ENCODE data around the gene CEMIP. TPM values are rescaled to one million over a fixed set of nuclear protein-coding genes. Genes with fewer than 3 reads are reported as not detected.

Gene CEMIP
- total and polyA plus RNA-seq, 2 of the 13 experiments (the other 11 are each of a cell fraction or from before 2014, with no cell fraction given) = 4.3 to 28.5 TPM

DNA sequence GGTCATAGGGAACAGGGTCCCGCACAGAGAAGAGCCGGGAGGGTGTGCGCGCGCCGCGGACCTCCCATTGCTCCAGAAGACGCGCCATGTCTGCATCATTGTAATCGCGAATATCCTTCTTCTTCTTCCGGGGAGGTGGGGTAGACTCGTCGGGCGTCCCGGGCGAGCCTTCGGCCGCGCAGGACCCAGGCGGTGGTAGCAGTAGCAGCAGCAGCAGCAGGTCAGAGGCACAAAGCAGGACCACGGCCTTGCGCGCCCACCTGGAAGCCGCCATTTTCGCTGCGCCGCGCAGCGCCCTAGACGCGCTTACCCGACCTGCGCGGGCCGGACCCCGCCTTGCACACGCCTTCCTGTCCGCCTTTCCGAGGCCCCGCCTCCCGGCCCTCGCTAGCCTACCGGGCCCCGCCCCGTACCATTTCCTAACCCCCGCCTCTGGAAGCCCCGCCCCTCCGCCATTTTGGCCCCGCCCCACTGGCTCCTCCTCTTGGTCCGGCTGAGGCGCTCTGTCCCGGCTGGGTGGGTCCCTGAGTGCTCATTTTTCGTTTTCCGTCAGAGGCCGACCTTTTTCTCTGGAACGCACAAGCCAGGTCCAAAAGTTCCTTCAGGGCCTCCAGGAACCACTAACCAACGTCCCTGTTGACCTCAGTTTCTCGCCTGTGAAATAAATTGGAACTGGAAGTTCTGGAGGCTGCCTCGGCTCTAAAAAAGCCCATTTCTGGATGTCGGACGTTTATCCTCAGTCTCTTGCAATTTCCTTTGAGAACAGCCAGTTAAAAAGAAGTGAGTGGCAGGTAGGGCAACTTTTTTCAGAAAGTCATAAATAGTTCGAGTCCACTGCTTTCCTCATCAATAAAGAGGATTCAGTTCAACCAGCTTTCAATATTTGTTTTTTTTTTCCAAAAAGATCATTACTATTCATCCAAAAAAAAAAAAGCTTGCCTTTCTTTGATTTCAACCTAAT, 210.6 kb downstream of the CEMIP start, which contains the start of gene MESD (continued):
- TF ChIP-seq ZBTB2 (CRISPR knock-in tag; IDR thresholded peaks at IDR 0.05; ENCODE audit: low read depth) = no peak
- no peak for TF ChIP-seq CHD4 (IDR thresholded peaks at IDR 0.05; ENCODE audit: borderline replicate concordance, low read length)
- peak; percentile 78; the same call in 1 of the 2 replicates for TF ChIP-seq ZNF274 (CRISPR knock-in tag; IDR thresholded peaks at IDR 0.05)
- TF ChIP-seq SMARCE1 (IDR thresholded peaks at IDR 0.05; ENCODE audit: borderline replicate concordance) = no peak
- TF ChIP-seq EZH2 (conservative IDR thresholded peaks at IDR 0.05; ENCODE audit: low read depth, low read length) = no peak
- no peak for TF ChIP-seq SAFB2 (CRISPR knock-in tag; IDR thresholded peaks at IDR 0.05; ENCODE audit: borderline replicate concordance, low read depth)
- peak; percentile 91 for TF ChIP-seq SP4 (CRISPR knock-in tag; IDR thresholded peaks at IDR 0.05)
- TF ChIP-seq ZNF546 (CRISPR knock-in tag; conservative IDR thresholded peaks at IDR 0.05) = no peak
- peak; percentile 93 for TF ChIP-seq ZFX (CRISPR knock-in tag; IDR thresholded peaks at IDR 0.05; ENCODE audit: low read depth)
- peak; percentile 80; the same call in 1 of the 2 replicates for TF ChIP-seq ZNF547 (CRISPR knock-in tag; IDR thresholded peaks at IDR 0.05)
- TF ChIP-seq ZNF652 (CRISPR knock-in tag; IDR thresholded peaks at IDR 0.05; ENCODE audit: borderline replicate concordance, low read depth) = no peak
- TF ChIP-seq ZNF556 (CRISPR knock-in tag; IDR thresholded peaks at IDR 0.05; ENCODE audit: borderline replicate concordance) = peak; percentile 26; the same call in 1 of the 2 replicates
- no peak; the same call in 1 of the 2 replicates for TF ChIP-seq ZBTB21 (CRISPR knock-in tag; IDR thresholded peaks at IDR 0.05)
- TF ChIP-seq, protein P1, sequence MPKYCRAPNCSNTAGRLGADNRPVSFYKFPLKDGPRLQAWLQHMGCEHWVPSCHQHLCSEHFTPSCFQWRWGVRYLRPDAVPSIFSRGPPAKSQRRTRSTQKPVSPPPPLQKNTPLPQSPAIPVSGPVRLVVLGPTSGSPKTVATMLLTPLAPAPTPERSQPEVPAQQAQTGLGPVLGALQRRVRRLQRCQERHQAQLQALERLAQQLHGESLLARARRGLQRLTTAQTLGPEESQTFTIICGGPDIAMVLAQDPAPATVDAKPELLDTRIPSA (CRISPR knock-in tag; IDR thresholded peaks at IDR 0.05; ENCODE audit: borderline replicate concordance) = no peak
- TF ChIP-seq REL (CRISPR knock-in tag; conservative IDR thresholded peaks at IDR 0.05) = no peak
- TF ChIP-seq, protein P2, sequence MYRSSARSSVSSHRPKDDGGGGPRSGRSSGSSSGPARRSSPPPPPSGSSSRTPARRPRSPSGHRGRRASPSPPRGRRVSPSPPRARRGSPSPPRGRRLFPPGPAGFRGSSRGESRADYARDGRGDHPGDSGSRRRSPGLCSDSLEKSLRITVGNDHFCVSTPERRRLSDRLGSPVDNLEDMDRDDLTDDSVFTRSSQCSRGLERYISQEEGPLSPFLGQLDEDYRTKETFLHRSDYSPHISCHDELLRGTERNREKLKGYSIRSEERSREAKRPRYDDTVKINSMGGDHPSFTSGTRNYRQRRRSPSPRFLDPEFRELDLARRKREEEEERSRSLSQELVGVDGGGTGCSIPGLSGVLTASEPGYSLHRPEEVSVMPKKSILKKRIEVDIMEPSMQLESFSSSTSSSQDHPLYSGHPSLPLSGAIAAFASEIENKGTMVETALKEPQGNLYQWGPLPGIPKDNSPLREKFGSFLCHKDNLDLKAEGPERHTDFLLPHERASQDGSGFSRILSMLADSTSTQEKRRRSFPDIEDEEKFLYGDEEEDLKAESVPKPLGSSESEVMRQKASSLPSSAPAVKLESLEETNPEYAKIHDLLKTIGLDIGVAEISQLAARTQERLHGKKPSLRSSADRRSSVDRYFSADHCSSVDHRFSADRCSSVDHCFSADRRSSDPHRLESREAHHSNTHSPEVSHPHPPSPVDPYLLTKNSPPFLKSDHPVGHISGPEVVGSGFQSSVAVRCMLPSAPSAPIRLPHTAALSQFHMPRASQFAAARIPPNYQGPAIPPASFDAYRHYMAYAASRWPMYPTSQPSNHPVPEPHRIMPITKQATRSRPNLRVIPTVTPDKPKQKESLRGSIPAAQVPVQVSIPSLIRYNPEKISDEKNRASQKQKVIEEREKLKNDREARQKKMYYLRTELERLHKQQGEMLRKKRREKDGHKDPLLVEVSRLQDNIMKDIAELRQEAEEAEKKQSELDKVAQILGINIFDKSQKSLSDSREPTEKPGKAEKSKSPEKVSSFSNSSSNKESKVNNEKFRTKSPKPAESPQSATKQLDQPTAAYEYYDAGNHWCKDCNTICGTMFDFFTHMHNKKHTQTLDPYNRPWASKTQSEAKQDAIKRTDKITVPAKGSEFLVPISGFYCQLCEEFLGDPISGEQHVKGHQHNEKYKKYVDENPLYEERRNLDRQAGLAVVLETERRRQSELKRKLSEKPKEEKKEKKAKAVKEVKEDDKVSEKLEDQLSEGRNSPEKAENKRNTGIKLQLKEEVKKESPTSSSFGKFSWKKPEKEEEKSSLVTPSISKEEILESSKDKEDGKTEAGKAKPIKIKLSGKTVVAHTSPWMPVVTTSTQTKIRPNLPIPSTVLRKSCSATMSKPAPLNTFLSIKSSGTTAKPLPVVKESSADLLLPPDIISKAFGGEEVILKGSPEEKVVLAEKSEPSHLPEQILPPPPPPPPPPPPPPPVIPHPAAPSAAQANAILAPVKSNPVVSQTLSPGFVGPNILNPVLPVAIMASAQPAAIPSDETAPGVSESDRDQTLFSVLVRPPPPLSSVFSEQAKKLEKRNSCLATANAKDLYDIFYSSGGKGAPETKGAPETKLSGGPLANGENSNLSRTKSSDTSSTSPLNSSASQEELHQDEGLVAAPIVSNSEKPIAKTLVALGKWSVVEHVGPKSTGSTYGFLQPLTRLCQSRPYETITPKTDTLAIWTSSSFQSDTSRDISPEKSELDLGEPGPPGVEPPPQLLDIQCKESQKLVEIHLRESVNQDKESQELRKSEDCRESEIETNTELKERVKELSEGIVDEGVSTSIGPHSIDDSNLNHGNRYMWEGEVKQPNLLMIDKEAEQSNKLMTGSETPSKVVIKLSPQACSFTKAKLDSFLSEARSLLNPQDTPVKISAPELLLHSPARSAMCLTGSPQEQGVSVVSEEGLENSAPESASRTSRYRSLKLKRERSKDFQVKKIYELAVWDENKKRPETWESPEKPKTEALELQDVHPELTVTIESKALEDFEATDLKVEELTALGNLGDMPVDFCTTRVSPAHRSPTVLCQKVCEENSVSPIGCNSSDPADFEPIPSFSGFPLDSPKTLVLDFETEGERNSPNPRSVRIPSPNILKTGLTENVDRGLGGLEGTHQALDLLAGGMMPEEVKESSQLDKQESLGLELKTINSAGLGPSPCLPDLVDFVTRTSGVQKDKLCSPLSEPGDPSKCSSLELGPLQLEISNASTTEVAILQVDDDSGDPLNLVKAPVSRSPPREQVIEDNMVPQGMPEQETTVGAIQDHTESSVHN (CRISPR knock-in tag; IDR thresholded peaks at IDR 0.05) = no peak
- TF ChIP-seq BORCS8-MEF2B (CRISPR knock-in tag; IDR thresholded peaks at IDR 0.05) = peak; percentile 60; the same call in 1 of the 2 replicates
- TF ChIP-seq ATF7 (IDR thresholded peaks at IDR 0.05) = no peak
- no peak for TF ChIP-seq ATF7 (CRISPR knock-in tag; IDR thresholded peaks at IDR 0.05)
